ENCODE data around the gene NINJ2.
A peak's percentile ranks its signal among the peaks of the same experiment; 100 is the strongest.

NINJ2 gene

DNA sequence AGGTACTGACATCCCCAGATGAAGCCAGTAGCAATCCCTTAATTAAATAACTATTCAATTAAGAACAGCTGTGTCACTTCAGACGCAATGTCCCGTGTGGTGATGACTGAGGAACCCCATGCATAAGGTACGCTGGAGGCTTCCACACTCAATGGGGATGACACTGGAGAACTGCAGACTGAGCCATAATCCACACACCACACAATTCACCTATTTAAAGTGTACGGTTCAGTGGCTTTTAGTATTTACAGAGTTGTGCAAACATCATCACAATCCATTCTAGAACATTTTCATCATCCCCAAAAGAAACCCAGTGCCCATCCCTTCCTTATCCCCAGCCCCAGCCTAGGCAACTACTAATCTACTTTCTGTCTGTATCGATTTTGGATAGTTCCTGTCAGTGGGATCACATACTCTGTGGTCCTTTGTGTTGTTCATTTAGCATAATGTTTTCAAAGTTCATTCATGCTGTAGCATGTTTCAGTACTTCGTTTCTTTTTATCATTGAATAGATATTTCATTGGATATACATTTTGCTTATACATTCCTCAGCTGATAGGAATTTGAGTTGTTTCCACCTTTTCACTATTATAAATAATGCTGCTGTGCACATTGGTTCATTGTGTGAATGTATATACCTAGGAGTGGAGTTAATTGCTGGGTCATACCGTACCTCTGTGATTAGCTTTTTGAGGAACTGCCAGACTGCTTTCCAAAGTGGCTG is 61.1 kb downstream of the NINJ2 start:
- Mint-ChIP-seq H3K4me3 (no peak overlapping the region), H3K27me3 (no peaks in the 10 kb centered on the region), H3K4me1 (peaks cover under 1% of the 10 kb centered on the region), H3K9me3 (no peaks in the 10 kb centered on the region), H3K27ac (no peak overlapping the region), H3K36me3 (ENCODE audit: low read depth) (peaks cover 2% of the 10 kb centered on the region)
- DNase-seq = no peak
- no peak for ATAC-seq

DNA sequence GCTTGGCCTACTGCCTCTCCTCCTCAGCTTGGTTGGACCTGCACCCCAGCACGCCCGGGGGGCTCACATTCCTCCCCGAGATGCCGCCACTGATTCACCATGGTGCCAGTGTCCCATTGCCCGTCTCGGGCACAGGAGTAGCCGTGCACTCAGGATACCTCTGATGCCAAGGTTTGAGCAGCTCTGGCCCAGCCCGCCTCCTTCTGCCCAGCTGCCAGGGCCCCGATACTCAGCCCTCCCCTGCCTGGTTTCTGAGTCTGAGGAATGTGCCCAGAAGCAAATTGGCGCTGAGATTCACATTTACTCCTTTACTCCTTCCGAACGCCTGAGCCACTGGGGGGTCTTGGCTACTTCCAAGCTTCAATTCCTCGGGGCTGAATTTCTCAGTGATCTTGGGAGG is 63.5 kb downstream of the NINJ2 start:
- Mint-ChIP-seq H3K4me3 (no peak overlapping the region), H3K4me1 (no peaks in the 10 kb centered on the region), H3K27ac (no peak overlapping the region), H3K9me3 (no peaks in the 10 kb centered on the region), H3K27me3 (no peaks in the 10 kb centered on the region), H3K36me3 (ENCODE audit: low read depth) (peaks cover 2% of the 10 kb centered on the region)
- no peak for DNase-seq
- ATAC-seq = no peak

DNA sequence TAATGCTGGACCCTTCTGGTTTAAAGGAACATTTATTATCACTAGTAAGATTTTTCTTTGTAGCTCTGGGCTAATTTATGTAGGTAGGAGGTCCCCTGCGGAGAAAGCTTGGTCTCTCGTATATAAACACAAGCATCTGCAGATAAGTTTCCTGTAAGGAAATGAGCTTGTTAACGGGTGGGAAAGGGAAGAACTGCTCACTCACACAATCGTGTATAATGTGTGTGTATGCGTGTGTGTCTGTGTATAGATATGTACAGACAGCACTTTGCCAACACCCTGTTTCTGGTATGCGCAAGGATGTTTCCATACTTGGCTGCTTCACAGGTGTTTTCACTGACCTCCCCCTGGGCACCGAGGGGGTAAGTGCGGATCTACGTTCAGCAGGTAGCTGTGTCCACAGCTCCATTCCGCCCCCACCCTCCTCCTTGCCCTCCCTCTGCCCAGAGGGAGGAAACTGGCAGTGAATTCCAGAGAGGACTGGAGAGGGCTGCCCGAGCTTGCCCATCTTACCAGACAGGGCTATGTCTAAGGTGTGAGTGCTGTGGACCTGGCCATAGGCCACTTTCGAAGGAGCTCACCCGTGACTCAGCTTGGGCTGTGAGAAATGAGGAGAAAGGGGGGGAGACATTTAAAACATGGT is 65.2 kb downstream of the NINJ2 start:
- H3K4me3 Mint-ChIP-seq = no peak overlapping the region
- H3K27me3 Mint-ChIP-seq = no peaks in the 10 kb centered on the region
- H3K9me3 Mint-ChIP-seq = no peaks in the 10 kb centered on the region
- no peak overlapping the region for H3K27ac Mint-ChIP-seq
- no peaks in the 10 kb centered on the region for H3K36me3 Mint-ChIP-seq (ENCODE audit: low read depth)
- peaks cover 2% of the 10 kb centered on the region for H3K4me1 Mint-ChIP-seq
- DNase-seq (no peak), ATAC-seq (no peak)

DNA sequence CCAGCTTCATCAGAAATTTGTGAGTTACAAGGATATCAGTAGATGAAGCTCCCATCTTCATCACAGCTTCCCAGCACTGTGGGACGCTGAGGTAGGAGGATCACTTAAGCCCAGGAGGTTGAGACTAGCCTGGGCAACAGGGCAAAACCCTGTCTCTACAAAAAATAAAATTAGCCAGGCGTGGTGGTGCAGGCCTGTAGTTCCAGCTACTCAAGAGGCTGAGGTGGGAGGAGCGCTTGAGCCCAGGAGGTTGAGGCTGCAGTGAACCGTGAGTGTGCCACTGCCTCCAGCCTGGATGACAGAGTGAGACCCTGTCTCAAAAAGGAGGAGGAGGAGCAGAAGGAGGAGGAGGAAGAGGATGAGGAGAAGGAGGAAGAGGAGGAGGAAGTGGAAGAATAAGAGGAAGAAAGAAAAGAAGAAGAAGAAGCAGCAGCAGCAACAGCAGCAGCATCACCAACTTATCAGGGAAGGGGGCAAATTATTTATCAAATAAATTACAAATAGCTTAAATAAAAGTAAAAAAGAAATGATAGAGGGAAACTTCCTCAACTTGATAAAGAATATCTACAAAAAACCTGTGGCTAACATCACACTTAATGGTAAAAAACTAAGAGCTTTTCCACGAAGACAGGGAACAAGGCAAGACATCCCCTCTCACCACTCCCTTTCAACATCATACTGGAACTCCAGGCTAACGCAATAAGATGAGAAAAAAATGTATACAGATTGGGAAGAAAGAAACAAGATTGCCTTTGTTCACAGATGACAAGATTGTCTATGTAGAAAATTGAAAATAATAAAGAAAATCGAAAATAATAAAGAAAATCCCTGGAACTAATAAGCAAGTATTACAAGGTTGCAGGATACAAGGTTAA is 69.6 kb downstream of the NINJ2 start:
- H3K27ac Mint-ChIP-seq = no peak overlapping the region
- peaks cover 2% of the 10 kb centered on the region for H3K4me1 Mint-ChIP-seq
- H3K9me3 Mint-ChIP-seq = no peaks in the 10 kb centered on the region
- H3K4me3 Mint-ChIP-seq = no peak overlapping the region
- DNase-seq (no peak), ATAC-seq (no peak)
- no peaks in the 10 kb centered on the region for H3K27me3 Mint-ChIP-seq
- no peaks in the 10 kb centered on the region for H3K36me3 Mint-ChIP-seq (ENCODE audit: low read depth)

DNA sequence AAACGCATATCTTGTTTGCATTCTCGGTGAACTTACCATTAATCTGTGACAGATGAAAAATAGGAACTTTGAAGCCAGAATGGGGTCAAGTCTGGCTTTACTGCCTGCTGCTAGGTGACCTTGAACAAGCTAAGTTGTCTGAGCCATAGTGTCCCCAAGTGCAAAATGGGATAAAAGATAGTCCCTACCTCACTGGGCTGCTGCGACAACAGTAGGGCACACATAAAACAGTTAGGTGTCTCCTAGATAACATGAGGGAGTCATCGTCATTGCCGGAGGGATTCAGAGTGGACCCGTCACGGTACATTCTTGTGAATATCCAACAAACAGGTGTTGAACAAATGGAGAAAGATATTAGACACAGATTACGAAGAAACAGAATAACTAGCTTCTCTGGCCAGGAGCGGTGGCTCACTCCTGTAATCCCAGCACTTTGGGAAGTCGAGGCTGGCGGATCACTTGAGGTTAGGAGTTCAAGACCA is 71.2 kb downstream of the NINJ2 start:
- ATAC-seq (no peak), DNase-seq (no peak)
- H3K27me3 Mint-ChIP-seq = no peaks in the 10 kb centered on the region
- peaks cover 4% of the 10 kb centered on the region for H3K9me3 Mint-ChIP-seq
- H3K4me3 Mint-ChIP-seq = no peak overlapping the region
- H3K36me3 Mint-ChIP-seq (ENCODE audit: low read depth) = peaks cover 1% of the 10 kb centered on the region
- H3K27ac Mint-ChIP-seq = no peak overlapping the region
- peaks cover 2% of the 10 kb centered on the region for H3K4me1 Mint-ChIP-seq

DNA sequence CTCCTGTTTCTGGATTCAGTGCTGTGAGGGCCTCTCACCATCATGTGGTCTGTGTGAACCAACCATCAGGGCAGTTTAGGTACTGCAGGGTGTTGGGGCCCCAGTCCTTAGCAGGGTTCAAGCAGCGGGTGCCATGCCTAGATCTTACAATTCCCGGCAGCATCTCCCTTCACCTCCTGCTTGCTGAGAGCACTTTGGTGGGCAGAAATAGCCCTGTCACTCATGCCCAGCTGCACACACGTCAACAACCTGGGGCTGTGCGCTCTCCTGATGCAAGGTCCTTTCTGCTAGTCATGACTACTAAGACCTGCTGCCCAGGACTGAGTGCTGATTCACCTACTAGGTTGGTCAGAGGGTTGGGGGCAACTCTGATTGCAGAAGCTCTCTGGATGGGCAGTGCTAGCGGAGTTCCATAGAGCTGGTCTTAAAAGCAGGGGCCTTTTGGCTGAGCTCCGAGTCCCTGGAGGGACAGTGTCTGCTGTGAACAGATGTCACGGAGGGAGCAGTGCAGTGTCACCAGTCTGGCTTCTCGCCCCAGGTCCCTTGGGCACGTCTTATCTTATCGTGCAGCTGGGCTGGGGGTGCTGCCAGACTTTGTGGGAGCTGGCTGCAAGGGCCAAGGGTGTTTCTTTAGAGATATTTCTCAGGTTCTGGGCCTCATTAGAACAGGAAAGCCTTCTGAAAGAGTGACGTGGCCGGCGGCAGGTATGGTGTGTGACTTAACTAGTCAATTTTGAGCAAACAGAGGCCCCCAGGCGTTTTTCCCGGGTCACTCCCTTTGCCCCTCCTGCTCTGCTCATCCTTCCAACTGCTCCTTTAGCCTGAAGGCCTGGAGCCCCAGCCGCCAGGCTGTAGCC is 71.8 kb downstream of the NINJ2 start:
- Mint-ChIP-seq H3K36me3 (ENCODE audit: low read depth) (peaks cover 1% of the 10 kb centered on the region), H3K4me3 (no peak overlapping the region), H3K27me3 (no peaks in the 10 kb centered on the region), H3K4me1 (peaks cover 2% of the 10 kb centered on the region), H3K9me3 (peaks cover 4% of the 10 kb centered on the region), H3K27ac (no peak overlapping the region)
- ATAC-seq (peak; percentile 40), DNase-seq (no peak)

DNA sequence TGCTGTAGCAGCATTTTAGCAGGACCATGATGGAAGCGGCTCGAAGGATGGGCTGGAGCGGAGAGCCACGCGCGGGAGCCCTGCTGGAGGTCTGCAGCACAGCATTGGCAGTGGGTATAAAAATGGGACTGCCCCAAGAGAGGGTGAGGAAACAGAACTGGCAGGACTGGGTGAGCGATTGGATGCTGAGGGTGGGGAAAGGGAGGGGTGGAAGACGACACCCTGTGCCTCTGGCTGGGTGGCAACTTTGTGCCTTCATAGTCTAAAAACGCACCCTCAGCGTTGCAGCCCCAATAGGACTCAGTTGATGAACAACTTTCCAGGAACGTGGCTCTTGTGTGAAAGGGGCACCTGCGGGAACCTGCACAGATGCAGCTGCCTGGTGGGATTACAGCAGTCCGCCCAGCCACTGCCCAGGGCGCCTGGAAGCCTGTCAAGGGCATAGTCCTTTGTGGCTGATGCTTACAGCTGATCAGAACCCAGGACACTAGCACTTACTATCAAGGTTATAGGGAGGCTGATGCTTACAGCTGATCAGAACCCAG is 73.0 kb downstream of the NINJ2 start:
- Mint-ChIP-seq H3K9me3 (peaks cover 4% of the 10 kb centered on the region), H3K4me1 (peaks cover 2% of the 10 kb centered on the region), H3K27ac (no peak overlapping the region), H3K36me3 (ENCODE audit: low read depth) (peaks cover 1% of the 10 kb centered on the region), H3K4me3 (no peak overlapping the region), H3K27me3 (no peaks in the 10 kb centered on the region)
- ATAC-seq = no peak
- DNase-seq = no peak

DNA sequence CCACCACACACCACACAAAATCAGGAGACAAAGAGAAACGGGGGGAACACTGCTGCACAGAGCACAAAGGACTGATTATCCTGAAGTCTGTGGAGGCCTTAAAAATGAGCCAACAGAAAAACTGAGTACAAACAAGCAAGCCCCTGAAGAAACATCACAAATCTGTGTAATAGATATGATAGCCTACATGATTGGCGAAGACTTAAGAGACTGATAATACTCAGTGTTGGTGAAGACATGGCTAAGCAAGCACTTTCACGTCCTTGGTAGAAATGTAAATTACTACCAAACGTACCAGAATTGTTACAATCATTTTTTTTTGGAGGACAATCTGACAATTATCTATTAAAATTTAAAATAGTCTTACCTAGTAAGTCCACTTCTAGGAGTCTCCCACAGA is 74.6 kb downstream of the NINJ2 start:
- no peak for ATAC-seq
- Mint-ChIP-seq H3K27ac (no peak overlapping the region), H3K27me3 (no peaks in the 10 kb centered on the region), H3K4me1 (peaks cover 2% of the 10 kb centered on the region), H3K9me3 (peaks cover 4% of the 10 kb centered on the region), H3K4me3 (no peak overlapping the region), H3K36me3 (ENCODE audit: low read depth) (peaks cover 1% of the 10 kb centered on the region)
- DNase-seq = no peak

DNA sequence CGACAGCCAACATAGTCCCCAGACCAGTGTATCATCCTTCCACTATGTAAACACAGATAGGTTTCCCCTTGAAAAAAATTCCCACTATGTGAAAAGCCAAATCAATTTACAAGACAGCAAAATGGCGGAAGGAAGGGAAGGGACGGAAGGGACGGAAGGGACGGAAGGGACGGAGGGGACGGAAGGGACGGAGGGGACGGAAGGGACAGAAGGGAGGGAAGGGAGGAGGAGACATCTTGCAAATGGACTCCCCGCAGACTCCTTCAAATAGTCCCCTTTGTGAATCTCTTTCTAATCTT is 75.3 kb downstream of the NINJ2 start:
- ATAC-seq (no peak), DNase-seq (no peak)
- H3K4me1 Mint-ChIP-seq = no peaks in the 10 kb centered on the region
- no peak overlapping the region for H3K27ac Mint-ChIP-seq
- H3K36me3 Mint-ChIP-seq (ENCODE audit: low read depth) = peaks cover 1% of the 10 kb centered on the region
- H3K4me3 Mint-ChIP-seq = no peak overlapping the region
- no peaks in the 10 kb centered on the region for H3K27me3 Mint-ChIP-seq
- H3K9me3 Mint-ChIP-seq = peaks cover 4% of the 10 kb centered on the region

DNA sequence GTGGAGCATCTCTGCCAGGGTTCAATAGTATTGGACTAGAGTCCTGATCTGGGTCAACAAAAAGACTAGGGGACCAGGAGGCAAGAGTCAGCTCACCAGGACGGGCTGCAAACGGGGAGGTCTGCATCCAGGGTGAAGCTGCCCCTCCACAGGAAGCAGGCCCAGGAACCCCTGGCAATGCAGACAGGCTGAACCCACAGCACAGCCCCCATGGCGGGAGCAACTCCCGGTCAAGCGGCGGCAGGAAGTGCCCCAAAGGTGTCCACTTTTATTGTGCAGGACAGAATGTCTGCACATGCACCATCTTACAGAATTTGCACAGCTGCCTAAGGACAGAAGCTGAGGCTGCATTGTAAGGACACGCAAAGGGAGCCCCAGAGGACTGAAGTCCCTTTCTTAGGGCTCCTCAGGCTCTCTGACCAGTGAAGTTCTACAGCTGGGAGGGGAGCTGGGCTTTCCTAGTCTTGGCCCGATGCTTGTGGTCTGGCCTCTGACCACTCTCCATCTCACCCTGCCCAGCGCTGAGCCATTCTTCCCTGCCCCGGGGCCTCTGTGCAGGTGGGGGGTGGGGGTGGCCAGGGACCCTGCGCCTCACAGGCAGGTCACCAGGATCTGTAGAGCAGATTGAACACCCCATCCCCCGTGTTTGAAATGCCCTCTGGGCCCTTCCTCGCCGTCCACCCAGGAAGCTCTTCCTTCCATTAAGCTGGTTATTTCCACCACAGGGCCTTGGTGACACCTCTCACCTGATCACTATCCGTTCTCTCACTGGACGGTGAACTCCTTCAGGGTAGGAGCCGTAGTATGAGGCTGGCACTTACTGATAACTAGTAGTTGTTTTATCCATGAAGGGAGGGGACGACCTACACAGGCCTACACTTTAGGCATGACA is 75.9 kb downstream of the NINJ2 start:
- no peaks in the 10 kb centered on the region for H3K27me3 Mint-ChIP-seq
- no peaks in the 10 kb centered on the region for H3K4me1 Mint-ChIP-seq
- ATAC-seq (no peak), DNase-seq (no peak)
- no peak overlapping the region for H3K27ac Mint-ChIP-seq
- peaks cover 1% of the 10 kb centered on the region for H3K36me3 Mint-ChIP-seq (ENCODE audit: low read depth)
- H3K9me3 Mint-ChIP-seq = peaks cover 4% of the 10 kb centered on the region
- H3K4me3 Mint-ChIP-seq = no peak overlapping the region

DNA sequence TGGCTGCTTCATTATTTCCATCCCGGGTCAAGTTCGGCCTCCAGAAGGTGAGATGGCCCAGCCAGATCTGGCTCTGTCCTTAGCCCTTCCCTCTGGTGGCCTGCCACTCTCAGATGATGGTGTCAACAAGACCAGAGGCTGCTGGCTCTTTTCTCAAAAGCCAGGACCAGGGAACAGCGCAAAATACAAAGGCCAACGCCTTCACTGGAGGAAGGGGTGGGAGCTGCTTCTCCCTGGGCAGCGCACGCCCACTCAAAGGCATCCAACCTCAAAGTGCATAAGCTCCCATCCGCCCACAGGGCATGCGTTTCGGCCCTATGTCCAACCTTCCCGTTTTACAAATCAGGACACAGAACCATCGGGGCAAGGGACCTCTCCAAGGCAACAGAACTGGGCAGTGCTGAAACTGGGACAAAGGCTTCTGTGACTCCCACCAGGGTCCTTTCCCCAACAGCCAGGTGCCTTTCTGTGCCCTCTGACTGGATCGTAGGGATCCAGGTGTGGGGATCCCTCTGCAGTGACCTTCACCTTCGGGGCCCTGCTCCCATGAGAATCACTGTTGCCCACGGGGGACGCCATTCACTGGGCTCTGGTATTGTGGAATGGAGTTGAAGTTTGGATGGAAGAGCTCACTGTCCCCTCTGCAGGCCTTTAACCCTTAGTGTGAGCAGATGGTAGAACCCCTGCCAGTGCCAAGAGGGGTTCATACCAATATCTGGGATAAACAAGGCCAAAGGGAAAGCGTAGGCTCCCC is 76.8 kb downstream of the NINJ2 start:
- DNase-seq (no peak), ATAC-seq (no peak)
- Mint-ChIP-seq H3K4me1 (no peaks in the 10 kb centered on the region), H3K27ac (no peak overlapping the region), H3K27me3 (no peaks in the 10 kb centered on the region), H3K4me3 (no peak overlapping the region), H3K9me3 (peaks cover 4% of the 10 kb centered on the region), H3K36me3 (ENCODE audit: low read depth) (peaks cover 1% of the 10 kb centered on the region)

DNA sequence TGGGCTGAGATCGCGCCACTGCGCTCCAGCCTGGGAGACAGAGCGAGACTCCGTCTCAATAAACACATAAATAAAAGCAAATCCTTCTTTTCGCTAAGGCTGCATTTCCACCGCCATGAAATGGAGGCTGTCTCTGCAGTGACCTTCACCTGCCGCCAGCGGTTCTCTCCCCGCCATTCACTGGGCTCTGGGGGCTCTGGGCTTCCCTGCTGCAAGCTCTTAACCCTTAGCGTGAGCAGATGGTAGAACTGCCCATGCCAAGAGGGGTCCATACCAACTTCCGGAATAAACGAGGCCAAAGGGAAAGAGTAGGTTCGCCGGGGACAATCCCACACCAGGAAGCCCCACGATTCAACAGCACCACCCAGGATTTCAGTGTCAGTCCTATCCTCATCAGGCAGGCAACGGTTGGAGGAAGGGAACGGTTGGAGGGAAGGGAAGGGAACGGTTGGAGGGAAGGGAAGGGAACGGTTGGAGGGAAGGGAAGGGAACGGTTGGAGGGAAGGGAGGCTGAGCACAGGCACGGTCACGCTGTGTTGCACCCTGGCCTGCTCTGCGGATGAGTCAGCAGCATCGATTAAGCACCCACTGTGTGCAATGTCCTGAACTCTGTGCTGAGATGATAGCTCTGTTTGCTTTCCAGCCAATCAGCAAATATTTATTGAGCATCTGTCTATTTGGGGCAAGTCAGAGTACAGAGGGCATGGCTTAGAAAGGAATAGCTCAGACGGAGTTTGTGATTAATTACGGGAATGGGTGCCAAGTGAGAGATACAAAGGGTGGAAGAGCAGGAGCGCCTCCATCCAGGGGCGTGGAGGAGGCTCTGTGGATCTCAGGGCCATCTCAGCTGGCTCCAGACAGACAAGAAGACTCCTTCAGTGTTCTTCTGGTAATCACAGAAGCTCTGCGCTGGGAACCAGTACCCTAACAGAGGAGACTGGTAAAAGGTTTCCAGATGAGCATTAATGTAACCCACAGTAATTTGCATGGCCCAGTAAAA is 77.9 kb downstream of the NINJ2 start:
- DNase-seq (no peak), ATAC-seq (no peak)
- H3K9me3 Mint-ChIP-seq = peaks cover 4% of the 10 kb centered on the region
- H3K27ac Mint-ChIP-seq = no peak overlapping the region
- H3K4me1 Mint-ChIP-seq = no peaks in the 10 kb centered on the region
- no peak overlapping the region for H3K4me3 Mint-ChIP-seq
- no peaks in the 10 kb centered on the region for H3K27me3 Mint-ChIP-seq
- peaks cover 1% of the 10 kb centered on the region for H3K36me3 Mint-ChIP-seq (ENCODE audit: low read depth)

Measured in activated naive CD8-positive, alpha-beta T cell treated with anti-CD3 and anti-CD28 coated beads, Interleukin-2, amount 50 U/mL, for 24 hours (primary cell).